Fibroblast of skin of left quadriceps (primary cell): ENCODE results near the gene CNNM4.

Experiments used
- DNase-seq, 2 experiments: peaks; one replicate each; pipeline ENCODE4 v3.0.0-alpha.2; 2013; ENCODE audit warnings: low read depth in 2 of 2

CNNM4 gene

GRCh38 chr2:96758987-96759386 is 1.7 kb upstream of the CNNM4 start:
- no peak for DNase-seq

DNA sequence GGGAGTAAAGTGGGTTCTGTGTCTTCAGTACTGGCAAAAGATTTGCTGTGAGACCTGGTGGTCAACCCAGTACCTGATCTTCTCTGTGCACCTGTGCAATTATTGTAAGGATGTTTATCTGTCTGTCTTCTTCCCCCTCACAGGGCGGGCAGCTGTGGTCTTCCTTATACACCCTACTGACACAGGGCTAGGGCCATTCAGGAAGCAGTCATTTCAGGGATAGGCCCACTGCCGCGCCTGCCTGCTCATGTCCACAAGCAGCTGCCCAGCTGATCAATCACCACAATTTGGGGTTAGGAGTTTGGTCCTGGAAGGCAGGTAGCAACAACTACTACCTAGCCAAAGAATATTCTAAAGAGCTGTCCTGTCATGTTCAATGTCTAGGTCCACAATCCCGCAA is 1.2 kb upstream of the CNNM4 start:
- DNase-seq = no peak

DNA sequence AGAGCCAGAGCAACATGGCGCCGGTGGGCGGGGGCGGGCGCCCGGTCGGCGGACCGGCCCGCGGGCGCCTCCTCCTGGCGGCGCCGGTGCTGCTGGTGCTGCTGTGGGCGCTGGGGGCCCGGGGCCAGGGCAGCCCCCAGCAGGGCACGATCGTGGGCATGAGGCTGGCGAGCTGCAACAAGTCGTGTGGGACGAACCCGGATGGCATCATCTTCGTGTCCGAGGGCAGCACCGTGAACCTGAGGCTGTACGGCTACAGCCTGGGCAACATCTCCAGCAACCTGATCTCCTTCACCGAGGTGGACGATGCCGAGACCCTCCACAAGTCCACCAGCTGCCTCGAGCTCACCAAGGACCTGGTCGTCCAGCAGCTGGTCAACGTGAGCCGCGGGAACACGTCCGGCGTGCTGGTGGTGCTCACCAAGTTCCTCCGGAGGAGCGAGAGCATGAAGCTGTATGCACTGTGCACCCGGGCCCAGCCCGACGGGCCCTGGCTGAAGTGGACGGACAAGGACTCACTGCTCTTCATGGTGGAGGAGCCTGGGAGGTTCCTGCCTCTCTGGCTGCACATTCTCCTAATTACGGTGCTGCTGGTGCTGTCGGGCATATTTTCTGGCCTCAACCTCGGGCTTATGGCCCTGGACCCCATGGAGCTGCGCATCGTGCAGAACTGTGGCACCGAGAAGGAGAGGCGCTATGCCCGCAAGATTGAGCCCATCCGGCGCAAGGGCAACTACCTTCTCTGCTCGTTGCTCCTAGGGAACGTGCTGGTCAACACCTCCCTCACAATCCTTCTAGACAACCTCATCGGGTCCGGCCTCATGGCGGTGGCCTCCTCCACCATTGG is 507 bp downstream of the CNNM4 start:
- DNase-seq = no peak

- no peak for DNase-seq
These were observed 2.0 kb downstream of the CNNM4 start for GRCh38 chr2:96762529-96763311.

GRCh38 chr2:96763511-96764252 is 3.0 kb downstream of the CNNM4 start:
- no peak for DNase-seq

- DNase-seq = no peak
These were observed 3.5 kb downstream of the CNNM4 start for GRCh38 chr2:96764253-96764637.

- DNase-seq = no peak
These were observed 6.6 kb downstream of the CNNM4 start for GRCh38 chr2:96767135-96767871.

- no peak for DNase-seq
These were observed 7.4 kb downstream of the CNNM4 start for GRCh38 chr2:96768083-96768561.

DNA sequence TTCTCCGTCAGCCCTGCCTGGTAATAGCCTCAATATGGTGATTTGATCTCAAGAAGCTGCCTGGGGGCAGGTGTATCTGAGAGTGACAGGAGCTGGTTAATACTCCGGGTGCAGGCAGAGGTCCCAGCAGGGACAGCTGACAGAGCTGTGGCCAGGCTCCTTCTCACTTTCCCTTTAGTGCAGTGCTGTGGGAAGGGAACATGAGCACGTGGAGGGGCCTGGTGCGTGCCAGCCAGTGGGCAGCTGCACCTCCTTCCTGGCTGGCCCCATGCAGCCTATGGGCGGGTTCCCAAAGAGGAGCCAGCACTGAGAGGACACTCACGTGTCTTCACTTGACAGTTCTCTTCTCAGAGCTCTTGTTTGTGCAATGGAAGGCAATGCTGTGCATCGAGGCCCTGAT is 9.1 kb downstream of the CNNM4 start:
- no peak for DNase-seq

- DNase-seq = no peak
These were observed 9.9 kb downstream of the CNNM4 start for GRCh38 chr2:96770442-96771202.

DNA sequence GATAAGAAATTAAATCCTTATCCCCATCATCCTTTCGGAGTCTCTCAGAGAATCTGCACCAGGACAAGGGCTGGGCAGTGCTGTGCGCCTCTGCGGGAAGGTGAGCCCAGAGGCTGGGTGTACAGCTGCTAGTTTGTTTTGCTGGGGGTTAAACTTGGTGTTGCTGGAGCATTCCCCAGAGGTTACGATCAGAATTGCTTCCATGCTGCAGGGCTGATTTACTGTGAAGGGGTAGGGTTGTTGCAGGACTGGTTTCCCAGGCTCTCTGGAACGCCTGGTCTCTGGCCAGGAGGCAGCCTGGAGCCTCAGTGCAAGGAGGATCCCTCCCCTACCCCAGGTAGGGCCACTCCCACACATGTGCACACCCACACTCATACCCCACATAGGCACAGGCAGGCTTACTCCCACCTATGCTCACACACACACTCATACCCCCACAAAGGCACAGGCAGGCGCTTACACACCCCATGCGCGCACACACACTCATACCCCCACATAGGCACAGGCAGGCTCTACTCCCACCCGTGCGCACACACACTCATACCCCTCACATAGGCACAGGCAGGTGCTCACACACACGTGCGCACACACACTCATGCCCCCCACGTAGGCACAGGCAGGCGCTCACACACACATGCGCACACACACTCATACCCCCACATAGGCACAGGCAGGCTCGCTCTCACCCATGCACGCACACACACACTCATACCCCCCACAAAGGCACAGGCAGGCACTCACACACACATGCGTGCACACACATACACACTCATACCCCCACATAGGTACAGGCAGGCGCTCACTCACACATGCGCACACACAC is 11.3 kb downstream of the CNNM4 start:
- DNase-seq = no peak

DNA sequence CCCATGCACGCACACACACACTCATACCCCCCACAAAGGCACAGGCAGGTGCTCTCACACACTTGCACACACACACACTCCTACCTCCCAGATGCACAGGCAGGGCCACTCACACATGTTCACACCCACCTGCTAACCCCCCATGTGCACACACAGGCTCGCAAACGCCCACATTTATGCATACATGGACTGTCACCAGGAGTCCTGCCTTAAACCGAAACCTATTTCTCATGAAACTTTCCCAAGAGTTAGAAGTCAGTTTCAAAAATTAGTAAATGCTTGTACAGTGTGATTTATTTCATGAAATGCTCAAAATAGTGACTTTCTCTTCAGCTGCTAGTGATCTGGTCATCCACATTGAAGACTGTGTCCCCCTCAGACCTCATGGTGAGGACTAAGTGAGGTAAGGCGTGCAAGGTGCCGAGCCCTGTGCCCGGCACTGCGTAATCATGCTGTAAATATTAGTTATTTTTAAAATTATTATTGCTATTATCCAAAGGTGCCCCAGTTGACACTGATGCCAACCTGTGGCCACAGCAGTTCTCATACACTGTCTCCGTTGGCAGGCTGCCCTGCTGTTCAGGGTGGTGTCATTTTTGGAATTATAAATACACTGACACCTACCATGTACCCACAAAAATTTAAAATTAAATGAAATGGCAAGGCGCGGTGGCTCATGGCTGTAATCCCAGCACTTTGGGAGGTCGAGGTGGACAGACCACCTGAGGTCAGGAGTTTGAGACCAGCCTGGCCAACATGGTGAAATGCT is 12.4 kb downstream of the CNNM4 start:
- DNase-seq = no peak

GRCh38 chr2:96773922-96774321 is 13.2 kb downstream of the CNNM4 start:
- no peak for DNase-seq

DNA sequence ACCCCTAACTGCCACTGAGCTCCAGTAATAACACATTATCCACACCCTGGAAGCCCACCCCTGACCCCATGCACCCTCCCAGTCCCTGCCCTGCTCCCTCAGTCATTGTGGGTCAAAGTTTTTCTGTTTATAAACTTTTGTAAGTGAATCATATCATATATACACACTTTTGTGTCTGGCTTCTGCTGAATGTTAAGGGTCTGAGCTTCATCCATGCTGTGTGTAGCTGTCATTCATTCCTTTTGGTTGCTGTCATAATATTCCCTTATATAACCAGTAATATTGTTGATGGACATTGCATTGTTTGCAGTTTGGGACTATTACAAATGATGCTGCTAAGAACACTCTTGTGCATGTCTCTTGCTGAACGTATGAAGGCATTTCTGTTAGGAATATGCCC is 14.5 kb downstream of the CNNM4 start:
- DNase-seq = no peak

- no peak for DNase-seq
These were observed 22.7 kb downstream of the CNNM4 start for GRCh38 chr2:96783388-96783787.

- DNase-seq = no peak
These were observed 26.7 kb downstream of the CNNM4 start for GRCh38 chr2:96787411-96787810.

- DNase-seq = no peak
These were observed 27.9 kb downstream of the CNNM4 start for GRCh38 chr2:96788442-96789244.

DNA sequence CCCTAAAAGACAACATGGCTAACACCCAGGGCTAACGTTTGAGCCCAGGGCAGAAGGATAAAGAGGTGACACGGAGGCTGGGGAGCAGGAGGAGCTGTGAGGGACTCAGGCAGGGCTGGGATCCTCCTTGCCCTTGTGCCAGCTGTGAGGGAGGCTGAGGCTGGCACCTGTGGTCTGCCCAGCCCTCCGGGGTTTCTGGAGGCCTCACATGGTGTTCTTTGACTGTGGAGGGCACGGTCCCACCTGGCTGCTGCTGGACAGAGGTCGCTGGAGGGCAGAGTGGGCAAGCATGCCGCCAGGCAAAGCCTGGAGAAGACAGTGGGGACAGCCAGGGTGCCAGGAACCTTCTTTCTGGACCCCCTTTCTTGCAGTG is 28.5 kb downstream of the CNNM4 start:
- DNase-seq = no peak
